SIG-M5 (cell line): Measurements from ENCODE around the gene FBXL7.

Experiments used
- DNase-seq: peaks from one replicate; lab custom pipeline; 2025; lab: John Stamatoyannopoulos, UW

Gene FBXL7

DNA sequence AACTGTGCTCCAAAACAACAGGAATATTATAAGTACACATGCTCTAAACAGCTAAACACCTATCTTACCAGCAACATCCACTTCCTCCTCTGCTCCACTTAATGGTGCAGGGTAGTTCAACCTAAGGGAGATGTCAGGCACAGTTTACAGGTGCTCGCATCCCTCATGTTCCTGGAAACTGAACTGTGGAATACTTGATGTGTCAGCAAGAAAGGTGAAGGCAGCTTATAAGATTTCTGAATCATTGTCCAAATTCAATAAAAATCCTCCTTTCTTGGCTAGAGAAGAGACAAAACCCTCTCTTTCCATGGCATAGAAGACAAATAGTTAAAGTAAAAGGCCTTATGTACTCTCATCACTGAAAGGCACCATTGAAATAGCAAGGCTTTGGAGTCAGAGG, 272.2 kb downstream of the FBXL7 start:
- DNase-seq: no peak

DNA sequence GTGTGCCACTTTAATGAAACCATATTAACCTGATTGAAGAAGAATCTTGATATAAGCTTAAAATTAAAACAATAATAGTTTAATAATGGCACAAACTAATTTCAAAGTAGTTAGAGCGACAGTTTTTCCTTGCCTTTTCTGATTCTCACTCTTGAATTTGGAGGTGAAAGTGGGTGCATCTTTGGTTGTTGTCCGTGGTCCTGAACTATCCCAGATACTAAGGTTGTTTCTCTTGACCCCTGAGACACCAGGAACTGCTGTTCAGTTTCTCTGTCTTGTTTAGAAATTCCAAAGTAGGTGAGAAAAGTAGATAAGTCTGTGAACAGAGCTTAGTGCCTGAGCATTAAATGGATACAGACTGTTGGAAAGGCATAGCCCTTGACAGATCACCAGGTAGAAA, 274.7 kb downstream of the FBXL7 start:
- DNase-seq: no peak

DNA sequence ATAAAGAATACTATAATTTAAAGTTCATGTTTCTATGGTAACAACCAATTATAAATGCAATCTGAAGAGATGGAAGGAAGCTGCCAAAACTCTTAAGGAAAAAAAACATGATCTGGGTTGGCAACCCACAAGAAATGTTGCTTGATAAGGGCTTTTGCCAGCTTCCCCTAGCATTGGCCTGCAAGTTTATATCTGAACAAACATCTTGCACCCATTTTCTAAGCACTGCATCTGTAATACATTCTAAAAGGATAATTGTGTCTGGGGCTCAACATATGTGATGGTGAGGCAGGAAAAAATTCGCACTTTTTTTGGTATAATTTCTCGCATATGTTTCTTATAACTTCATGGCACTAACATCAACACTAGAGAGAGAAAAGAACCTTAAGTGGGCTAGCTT, 276.4 kb downstream of the FBXL7 start:
- DNase-seq: no peak

DNA sequence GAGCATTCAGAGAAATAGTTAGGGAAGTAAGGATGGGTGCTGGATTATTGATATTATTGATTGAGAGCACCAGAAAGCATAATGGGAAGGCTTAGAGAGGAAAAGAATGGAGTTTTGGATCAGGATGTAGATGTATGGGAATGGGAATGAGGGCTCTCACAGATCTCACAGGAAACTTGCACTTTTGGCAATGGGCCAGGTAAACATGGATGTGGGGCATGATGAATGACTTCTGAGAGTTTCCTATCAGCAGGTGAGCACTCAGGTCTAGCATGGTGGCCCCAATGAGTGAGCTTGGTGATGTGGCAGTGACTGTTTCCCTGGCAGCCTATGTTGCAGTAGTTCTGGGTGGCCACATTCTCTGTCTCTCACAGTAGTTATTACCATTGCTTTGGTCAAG, 283.8 kb downstream of the FBXL7 start:
- DNase-seq: no peak

DNA sequence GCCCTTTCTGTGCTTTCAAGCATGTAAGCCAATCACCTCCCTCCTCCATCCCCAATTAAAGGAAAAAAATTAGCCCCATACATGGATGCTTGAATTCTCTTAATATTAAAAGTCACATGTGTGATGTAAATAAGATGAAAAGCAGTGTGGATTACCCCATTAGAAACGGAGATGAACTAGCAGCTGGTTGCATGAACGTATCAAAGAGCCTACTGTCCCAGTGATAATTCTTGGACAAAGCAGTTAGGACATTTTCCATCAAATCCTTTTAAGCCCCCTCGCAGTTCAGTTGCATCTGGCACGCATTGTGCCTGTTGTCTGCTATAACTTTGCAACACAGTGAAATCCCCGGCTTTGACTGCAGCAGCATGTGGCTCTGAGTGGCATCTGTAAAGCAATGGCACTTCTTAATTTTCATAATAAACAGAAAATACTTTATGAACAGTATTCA, 285.6 kb downstream of the FBXL7 start:
- no peak for DNase-seq

DNA sequence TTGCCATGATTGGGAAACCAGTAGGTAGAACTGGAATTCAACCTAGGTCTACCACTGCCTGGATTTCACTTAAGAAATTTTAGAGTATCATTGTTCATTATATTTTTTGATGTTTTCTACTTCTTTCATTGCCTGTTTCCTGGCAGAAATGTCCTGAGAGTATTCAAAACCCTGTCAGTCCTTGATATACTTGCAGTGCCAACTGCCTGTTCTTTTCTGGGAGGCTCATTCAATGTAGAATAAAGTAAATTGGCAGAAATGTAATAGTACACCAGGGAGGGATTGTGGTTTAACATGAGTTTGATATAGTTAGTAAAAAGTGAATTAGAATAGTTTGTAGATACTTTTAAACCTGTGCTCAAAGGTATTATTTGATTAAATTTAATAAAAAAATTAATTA, 286.3 kb downstream of the FBXL7 start:
- DNase-seq: no peak

DNA sequence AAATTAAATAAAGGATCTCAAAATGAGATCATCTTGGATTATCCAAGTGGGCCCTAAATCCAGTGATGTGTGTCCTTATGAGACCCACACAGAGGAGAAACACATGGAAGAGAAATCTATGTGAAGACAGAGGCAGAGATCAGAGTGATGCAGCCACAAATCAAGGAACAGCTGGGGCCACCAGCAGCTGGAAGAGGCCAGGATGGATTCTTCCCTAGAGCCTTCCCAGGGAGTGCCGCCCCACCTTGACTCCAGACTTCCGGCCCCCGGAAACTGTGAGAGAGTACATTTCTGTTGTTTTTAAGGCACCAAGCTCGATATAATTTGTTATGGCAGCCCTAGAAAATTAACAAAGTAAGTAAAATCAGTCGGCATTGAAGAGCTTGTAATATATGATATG, 286.9 kb downstream of the FBXL7 start:
- no peak for DNase-seq

DNA sequence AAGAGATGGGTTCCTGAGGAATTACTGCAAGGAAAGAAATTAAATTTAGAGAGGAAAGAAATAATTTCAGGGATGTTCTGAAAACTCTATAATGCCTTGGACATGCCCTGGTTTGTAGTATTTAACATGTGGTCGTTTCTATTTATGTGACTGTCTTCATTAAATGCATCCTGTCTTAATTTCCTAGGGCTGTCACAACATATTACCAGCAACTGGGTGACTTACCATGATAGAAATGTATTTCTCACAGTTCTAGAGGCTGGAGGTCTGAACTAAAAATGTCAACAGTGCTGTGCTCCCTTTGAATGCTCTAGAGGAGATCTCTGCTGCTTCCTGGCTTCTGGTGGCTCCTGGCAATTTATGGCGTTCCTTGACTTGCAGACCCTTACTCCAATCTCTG, 287.7 kb downstream of the FBXL7 start:
- no peak for DNase-seq

DNA sequence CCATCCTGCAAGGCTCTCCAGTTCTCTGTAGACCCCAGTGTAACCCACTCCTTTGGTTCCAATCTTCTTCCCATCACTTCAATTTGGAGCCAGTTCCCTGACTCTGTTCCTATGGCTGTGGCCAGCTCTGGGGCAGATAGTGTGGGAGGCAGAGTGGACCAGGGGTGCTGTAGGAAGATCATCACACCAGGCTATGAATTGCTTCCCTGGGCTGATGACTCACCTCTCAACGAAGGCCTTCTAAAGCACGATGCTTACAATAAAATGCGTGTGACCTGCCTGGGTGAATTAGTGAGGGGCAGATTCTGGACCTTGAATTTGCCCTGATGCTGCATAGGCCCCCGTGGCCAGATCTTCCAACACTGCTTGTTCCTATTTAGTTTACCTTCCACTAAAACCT, 289.7 kb downstream of the FBXL7 start:
- DNase-seq: no peak

DNA sequence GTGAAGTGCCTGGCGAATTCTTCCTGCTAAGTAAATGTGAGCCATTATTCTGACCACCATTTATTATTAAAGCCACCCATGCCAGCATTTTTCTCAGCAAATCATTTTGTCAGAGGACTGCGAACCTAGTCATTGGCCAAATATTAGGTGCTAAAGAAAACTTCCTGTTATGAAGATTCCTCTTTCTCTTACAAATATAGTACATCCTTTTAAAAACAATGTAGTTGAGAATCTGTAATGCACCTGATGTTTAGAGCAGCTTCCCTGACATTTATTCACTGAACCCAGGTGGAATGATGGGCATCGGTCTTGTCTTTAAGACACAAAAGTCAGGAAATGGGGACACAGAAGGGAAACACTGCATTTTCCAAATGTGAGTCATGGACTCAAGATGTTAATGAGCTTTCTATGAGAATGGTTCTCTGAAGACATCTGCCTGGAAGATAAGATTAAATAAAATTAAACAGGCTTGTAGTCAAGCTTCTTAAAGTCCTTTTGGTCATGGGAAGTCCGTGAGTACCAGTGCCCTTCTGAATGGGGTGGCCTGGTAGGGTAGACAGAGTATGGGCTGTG, 290.6 kb downstream of the FBXL7 start:
- DNase-seq: no peak

DNA sequence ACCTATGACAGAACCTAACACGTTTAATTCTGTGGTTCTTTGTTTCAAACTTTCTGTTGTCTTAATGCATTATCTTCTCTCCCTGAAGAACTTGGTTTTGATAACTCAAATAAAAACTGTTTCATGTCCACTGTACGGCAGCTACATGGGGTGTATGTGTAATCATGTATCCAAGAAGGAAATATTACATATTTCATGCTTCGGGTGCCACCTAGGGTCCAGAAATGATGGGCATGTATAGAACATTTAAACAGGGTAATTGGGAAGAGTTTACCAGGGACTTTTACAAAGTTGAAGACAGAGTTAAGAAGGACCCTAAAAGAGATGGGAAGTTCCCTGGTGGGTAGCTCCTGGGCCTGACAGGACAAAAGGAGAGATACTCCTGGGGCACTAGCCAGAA, 291.3 kb downstream of the FBXL7 start:
- DNase-seq: no peak

DNA sequence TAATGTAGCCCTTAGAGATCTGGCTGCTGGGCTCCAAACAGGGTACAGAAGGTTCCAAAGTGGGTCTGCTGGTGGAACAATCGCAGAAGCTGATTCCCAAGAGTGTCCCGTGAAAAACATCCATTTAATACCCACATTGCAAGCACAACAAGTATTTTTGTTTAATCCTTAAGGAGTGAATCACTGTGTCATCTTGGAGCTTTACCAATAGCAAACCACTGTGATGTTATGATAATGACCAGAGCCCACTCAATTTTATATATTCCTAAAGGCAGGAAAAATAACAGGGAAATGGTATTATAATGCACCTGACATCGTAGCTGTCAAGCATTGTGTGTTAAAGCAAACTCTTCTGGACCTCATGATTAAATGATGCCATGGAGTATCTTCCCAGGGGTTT, 291.9 kb downstream of the FBXL7 start:
- DNase-seq: no peak

DNA sequence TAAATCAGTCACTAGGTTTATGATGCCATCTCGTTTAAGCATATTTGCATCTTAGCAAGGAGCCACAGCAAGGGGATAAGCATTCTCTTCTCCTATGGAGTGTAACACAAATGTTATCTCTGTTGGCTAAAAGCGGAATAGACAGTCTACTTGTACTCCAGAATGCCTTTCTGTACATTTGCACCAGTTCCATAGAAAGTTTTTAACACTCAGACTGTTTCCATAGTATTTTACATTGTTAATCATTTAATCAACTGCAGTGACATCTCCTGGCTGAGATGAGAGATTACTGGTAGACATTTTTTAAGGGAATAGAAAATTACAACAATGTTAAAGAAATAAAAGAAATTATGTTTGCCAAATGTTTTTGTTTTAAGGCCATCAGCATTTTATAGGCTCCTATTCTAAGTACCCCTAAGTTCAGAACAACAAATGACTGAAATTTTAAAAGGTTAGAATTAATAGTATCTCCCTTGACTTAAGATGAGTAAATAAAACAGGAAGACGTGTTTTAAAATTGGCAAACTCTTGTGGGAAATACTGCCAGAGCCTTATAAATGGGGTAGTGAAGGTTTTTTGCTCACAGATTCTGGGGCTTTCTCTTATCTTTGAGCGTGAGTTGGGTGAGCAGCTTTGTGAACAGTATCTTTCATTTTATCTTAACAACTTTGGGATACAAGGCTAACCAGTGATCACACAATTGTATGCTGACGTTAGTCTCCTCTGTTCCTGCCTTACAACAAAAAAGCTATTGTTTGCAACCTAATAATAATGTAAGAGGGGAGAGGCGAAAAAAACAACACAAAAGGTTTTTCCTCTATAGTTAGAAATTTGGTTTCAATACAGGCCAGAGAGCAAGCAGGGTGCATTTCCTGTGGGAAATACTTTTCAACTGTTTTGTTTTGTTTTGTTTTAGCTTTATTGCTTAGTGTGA, 294.3 kb downstream of the FBXL7 start:
- DNase-seq: no peak

DNA sequence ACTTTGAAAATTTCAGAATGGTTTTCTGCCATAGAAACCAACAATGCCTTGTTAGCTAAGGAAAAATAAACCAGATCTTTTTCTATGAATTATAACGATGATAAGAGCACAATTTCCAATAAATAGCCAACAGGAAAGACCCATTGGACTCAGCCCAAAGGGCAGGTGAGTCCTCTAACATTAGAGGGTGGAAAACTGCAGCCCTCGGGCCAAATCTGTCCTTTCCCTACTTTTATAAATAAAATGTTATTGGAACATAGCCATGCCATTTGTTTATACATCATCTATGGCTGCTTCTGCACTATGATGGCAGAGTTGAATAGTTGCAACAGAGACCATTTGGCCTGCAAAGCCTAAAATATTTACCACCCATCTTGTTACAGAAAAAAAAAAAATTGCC, 296.1 kb downstream of the FBXL7 start:
- DNase-seq: no peak

DNA sequence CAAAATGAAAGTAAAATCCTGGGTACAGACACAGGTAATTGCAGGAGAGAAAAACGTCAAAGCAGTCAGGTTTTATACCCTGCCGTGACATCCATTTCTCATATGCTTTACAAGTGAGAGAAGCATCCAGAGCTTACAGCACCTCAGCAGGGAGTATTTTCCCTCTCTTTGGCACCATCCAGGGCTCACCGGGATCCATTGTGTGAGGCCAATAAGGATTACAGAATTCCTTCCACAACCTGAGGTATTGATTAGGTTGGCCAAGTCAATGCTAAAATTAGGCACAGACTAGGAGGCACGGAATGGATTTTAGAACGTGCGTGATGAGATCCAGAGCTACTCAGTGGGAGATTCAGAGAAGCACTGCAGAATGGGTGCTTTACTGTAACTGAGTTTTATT, 296.6 kb downstream of the FBXL7 start:
- DNase-seq: no peak

DNA sequence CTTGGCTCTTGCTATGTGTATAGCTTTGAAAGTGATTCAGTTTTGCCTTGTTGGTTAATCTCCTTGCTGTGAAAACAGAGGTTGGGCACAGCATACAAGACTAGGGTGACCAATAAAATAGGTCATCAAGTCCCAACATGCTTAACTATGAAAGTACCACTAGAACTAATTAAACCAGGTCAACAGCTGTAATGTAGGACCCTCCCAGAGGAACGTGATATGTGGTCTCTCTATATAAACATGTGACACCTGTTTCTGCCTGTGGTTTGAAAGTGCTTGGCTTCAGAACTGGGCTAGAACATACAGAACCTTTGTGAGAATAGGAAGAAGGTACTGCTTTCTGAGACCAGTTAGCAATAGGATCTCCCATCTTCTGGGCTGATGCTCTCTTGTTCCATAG, 297.1 kb downstream of the FBXL7 start:
- no peak for DNase-seq

DNA sequence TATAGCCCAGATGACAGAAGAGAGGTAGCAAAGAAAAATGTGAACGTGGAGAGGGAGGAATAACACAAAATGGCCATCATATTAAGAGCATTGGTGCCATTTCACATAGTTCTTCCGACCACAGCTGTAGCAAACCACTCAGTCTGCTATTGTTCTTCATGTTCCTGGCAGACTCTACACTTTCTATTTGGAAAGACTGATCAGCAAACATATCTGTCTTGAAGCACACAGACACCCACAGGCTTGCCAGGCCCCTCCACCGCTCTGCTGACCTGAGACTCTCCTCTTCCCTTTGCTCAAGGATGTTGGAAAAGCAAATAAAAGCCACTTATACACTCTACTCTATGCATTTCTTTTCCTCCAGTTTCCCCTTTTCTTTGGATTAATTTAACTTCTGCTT, 298.0 kb downstream of the FBXL7 start:
- DNase-seq: no peak

DNA sequence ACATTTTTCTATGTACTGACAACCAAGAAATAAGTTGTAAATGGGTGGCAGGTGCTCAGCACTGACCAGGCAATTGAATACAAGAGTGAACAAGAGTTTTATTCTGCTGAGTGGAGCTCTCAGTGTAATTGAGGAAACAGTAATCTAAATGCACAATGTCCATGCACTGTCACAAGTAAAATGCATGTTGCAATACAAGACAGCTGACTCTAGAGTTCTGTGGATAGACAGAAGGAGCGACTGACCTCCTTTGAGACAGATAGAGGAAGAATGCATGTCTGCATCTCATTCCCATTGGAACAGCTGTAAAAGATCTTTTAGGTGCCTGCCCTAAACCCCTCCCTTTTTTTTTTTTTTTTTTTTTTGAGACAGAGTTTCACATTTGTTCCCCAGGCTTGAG, 299.0 kb downstream of the FBXL7 start:
- DNase-seq: no peak

DNA sequence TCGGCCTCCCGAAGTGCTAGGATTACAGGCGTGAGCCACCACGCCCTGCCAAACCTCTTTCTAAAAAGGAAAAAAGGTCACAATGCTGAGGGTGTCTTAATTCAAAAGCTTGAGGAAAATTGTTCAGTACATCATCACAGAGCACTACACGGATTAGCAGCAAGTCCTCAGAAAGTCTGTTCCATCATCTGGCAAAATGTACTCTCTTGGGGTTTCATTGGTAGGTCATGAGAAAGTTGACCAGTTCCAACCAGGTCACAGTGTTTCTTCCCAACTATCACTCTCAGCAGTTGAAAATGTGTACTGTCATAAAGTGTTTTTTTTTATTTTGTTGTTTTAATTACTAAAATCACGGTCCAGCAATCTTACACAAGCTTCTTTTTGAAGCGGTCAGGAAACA, 299.6 kb downstream of the FBXL7 start:
- DNase-seq: no peak

DNA sequence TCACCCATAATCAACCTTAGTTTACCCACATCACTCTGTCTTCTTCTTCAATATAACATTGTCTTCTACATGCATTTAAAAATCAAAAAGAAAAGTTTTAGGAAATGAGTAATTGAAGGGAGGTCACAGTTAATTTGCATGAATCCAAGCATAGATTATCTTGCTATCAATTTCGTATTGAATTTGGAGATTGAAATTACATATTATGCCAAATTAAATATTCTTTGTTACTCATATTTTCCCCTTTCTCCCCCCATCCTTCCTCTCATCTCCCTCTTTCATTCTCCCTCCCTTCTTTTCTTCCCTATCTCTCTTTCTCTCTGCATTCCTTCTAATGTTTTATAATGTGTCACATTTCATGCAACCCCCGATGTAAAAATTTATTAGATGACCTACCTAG, 303.3 kb downstream of the FBXL7 start:
- no peak for DNase-seq

DNA sequence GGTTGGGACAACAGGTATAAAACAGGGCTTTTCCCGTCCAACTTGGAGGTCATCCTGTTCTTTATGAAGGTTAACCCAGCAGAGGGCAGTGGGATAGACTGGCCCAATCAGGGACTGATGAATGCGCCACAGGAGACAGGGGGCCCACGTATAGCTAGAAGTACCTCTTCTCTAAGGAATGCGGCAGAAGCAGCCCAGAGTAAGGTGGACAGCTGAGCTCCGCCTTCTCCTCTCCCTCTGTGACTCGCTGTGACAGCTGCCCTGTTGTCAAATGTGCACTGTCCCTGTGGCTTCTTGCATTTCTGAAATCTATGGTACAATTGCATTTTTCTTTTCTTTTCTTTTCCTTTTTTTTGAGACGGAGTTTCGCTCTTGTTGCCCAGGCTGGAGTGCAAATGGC, 306.6 kb downstream of the FBXL7 start:
- DNase-seq: no peak

DNA sequence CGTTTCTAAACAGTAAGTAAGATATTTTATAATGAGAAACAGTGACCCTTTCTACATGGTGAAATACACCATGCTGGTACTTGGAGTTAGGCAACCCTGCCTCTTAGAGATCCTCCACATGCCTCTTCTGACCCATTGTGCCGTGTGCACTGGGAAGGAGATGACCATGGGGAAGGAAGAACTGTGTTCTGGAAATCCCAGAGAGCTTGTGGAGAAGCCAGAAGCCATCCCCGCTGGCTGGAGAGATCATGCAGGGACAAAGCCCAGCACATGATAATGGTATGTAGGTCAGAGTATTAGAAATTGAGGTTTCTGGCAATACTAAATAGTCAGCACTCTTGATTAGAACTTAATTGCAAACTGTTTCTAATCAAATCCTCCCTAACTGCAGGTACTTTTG, 307.3 kb downstream of the FBXL7 start:
- no peak for DNase-seq

DNA sequence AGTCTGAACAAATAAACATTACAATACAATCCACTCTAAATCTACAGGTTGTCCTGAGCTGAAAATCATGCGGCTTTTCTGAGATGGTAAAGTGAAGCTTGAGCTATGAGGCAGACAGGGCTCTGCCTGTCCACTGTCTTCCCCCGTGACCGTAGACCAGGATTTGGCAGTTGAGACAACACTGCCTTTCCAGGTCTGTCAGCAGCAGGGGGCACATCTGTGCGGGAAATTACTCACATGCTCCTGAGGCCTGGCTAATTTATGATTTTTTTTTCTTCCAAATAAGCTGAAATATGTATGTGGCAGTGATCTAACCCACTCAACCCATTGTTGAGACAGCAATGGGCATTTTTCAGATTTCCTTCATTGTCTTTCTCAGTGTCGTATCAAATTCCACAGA, 307.9 kb downstream of the FBXL7 start:
- DNase-seq: no peak

DNA sequence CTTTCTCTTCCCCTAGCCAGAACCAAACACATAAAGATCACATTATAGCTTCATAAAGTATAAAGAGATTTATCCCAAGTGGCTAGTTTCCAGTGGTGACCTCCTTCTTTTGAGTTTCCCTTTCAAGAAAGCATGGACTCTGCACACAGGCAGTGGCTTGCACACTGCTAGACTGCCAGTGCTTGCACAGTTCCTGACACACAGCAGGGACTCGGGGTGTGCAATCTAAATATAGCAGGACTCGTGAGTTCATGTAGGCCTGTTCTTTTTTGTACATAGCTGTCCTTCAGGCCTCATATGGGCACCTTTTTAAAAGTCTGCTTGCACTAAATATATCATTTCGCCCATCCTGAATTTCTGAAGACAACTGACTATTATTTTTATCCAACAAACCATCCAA, 308.6 kb downstream of the FBXL7 start:
- no peak for DNase-seq
